ES-I3 (cell line): ENCODE measurements around the gene VASP.
A peak's percentile ranks its signal among the peaks of the same experiment; 100 is the strongest.
"Not testable (repeated sequence)": the region's sequence is repeated elsewhere in the genome, so short reads cannot be mapped to it uniquely, and the experiment has no call there.

Experiments used
- H3K36me3 ChIP-seq: 2 replicates; pipeline ENCODE4 v1.6.1; 2013; ENCODE audit warnings: mild to moderate bottlenecking, low read length, control low read depth, moderate library complexity; ENCODE audit not compliant: insufficient read depth
- H3K4me1 ChIP-seq: 2 replicates; pipeline ENCODE4 v1.6.1; 2013; ENCODE audit warnings: mild to moderate bottlenecking, control low read depth, low read length; ENCODE audit not compliant: insufficient read depth
- H3K9ac ChIP-seq: 2 replicates; pipeline ENCODE4 v1.6.1; 2013; ENCODE audit warnings: low read depth, mild to moderate bottlenecking, low read length, moderate library complexity
- H3K9me3 ChIP-seq: 2 replicates; pipeline ENCODE4 v1.6.1; 2013; ENCODE audit warnings: mild to moderate bottlenecking, low read length, moderate library complexity; ENCODE audit not compliant: control insufficient read depth, insufficient read depth

VASP gene

GRCh38 chr19:45509692-45510015 lies 2.4 kb downstream of the VASP start:
- H3K9ac ChIP-seq = peak overlapping the region; percentile 32
- peaks cover 16% of the 10 kb centered on the region for H3K4me1 ChIP-seq
- H3K9me3 ChIP-seq = no peaks in the 10 kb centered on the region
- no peaks in the 10 kb centered on the region; the same call in 1 of the 2 replicates for H3K36me3 ChIP-seq

DNA sequence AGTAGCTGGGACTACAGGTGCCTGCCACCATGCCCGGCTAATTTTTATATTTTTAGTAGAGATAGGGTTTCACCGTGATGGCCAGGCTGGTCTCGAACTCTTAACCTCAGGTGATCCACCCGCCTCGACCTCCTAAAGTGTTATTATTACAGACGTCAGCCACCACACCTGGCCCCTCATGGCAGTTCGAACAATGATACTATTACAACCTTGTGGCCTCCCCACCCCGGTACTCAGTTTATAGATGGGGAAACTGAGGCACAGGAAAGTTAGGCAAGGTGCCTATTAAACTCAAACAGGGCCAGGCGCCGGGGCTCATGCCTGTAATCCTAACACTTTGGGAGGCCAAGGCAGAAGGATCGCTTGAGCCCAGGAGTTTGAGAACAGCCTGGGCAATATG lies 3.1 kb downstream of the VASP start:
- H3K9ac ChIP-seq, H3K36me3 ChIP-seq, H3K9me3 ChIP-seq: not testable (repeated sequence)
- H3K4me1 ChIP-seq = peaks cover 13% of the 10 kb centered on the region

- Histone ChIP-seq H3K36me3 (no peaks in the 10 kb centered on the region; the same call in 1 of the 2 replicates), H3K9ac (no peak overlapping the region), H3K9me3 (no peaks in the 10 kb centered on the region), H3K4me1 (peaks cover 8% of the 10 kb centered on the region; the same call in 1 of the 2 replicates)
Observed at GRCh38 chr19:45511074-45511473, 3.8 kb downstream of the VASP start.

- Histone ChIP-seq H3K9me3 (no peaks in the 10 kb centered on the region), H3K4me1 (peaks cover 7% of the 10 kb centered on the region; the same call in 1 of the 2 replicates), H3K9ac (no peak overlapping the region), H3K36me3 (peaks cover 2% of the 10 kb centered on the region)
Observed at GRCh38 chr19:45512881-45513483, 5.7 kb downstream of the VASP start.

- no peaks in the 10 kb centered on the region for H3K9me3 ChIP-seq
- peaks cover 5% of the 10 kb centered on the region for H3K36me3 ChIP-seq
- no peak overlapping the region for H3K9ac ChIP-seq
- peaks cover 6% of the 10 kb centered on the region; the same call in 1 of the 2 replicates for H3K4me1 ChIP-seq
Observed at GRCh38 chr19:45514376-45515051, 7.2 kb downstream of the VASP start.

DNA sequence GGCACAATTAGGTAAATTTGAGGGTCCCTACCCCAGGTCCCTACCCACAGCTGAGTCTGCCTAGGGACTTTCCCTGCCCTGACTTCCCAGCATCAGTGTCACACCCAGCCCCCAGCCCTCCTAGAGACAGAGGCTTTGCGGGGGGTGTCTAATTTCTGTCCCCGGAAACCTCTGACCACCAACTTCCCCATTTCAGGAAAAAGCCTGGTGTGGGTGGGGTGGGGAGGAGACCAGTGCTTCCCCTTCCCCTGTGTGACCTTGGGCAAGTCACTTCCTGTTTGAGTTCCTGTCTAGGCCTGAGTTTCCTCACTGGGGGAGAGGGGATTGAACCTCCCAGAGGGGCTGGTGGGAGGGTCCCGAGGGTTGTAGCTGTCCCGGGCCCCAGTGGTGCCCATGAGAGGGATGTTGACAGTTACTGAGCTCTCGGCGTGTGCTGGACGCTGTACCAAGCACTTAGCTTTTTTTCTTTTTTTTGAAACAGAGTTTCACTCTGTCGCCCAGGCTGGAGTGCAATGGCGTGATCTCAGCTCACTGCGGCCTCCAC lies 7.9 kb downstream of the VASP start:
- H3K36me3 ChIP-seq = peaks cover 7% of the 10 kb centered on the region
- no peaks in the 10 kb centered on the region for H3K9me3 ChIP-seq
- H3K9ac ChIP-seq = no peak overlapping the region
- H3K4me1 ChIP-seq = no peaks in the 10 kb centered on the region

DNA sequence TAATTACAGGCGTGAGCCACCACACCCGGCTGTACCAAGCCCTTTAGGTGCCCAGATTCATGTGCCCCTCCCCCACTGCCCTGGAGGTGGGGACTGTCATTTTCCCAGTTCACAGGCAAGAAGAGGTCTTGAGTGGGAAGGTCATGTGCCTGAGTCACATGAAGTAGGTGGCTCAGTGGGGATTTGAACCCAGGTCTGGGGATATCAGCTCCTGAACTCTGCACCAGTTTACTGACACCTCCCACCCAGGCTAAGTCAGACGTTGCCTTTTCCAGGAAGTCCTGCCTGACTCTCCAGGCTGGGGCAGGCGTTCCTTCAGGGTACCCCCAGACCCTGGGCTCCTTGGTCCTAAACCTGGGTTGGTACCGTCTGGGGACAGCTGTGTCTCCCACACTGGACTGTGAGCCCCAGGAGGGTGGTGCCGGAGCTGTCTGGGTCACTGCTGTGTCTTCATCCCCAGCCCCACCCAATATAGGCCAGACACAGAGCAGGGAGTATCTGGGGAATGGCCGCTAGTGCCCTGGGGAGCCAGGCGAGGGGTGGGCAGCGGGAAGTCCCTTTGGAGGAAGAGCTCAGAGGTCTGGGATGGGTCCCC lies 8.6 kb downstream of the VASP start:
- H3K36me3 ChIP-seq = peaks cover 10% of the 10 kb centered on the region
- no peak overlapping the region for H3K9ac ChIP-seq

DNA sequence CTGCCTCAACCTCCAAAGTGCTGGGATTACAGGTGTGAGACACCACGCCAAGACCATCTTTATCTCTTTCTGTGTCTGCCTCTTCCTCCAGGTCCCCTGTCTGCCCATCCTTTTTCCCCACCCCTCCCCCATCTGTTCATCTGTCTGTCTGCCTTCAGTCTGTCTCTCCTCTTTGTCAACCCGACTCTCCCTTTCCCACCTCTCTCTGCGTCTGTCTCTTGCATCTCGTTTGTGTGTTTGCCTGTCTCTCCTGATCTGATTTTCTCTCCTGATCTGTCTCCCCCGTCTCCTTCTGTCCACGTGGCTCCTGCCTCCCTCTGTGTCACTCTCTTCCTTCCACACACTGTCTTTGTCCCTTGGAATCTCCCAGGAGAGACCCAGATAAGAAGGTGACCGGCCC lies 10.0 kb downstream of the VASP start:
- Histone ChIP-seq H3K4me1 (no peaks in the 10 kb centered on the region; the same call in 1 of the 2 replicates), H3K36me3 (peaks cover 10% of the 10 kb centered on the region), H3K9me3 (no peaks in the 10 kb centered on the region), H3K9ac (no peak overlapping the region)

More for the DNA sequence above, 8.6 kb downstream of the VASP start:
- Histone ChIP-seq H3K9me3 (no peaks in the 10 kb centered on the region), H3K4me1 (no peaks in the 10 kb centered on the region; the same call in 1 of the 2 replicates)

DNA sequence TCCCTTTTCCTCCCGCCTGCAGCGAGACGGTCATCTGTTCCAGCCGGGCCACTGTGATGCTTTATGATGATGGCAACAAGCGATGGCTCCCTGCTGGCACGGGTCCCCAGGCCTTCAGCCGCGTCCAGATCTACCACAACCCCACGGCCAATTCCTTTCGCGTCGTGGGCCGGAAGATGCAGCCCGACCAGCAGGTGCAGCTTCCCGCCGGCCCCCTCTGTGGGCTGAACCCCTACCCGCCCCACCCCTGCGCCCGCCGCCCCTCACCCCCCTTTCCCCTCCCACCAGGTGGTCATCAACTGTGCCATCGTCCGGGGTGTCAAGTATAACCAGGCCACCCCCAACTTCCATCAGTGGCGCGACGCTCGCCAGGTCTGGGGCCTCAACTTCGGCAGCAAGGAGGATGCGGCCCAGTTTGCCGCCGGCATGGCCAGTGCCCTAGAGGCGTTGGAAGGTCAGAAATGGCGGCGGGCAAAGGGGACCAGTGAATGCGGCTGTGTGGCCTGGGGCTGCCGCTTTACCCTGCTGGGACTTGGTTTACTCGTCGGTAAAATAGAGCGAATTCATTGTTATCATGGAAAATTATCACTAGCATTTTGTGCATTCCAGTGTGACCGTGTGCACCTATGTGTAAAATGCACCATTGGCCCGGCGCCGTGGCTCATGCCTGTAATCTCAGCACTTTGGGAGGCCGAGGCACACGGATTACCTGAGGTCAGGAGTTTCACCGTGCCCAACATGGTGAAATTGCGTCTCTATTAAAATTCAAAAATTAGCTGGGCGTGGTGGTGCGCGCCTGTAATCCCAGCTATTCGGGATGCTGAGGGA lies 10.6 kb downstream of the VASP start:
- H3K9me3 ChIP-seq = no peaks in the 10 kb centered on the region
- peaks cover 10% of the 10 kb centered on the region for H3K36me3 ChIP-seq
- H3K9ac ChIP-seq = no peak overlapping the region
- no peaks in the 10 kb centered on the region; the same call in 1 of the 2 replicates for H3K4me1 ChIP-seq

- no peaks in the 10 kb centered on the region; the same call in 1 of the 2 replicates for H3K4me1 ChIP-seq
- H3K9me3 ChIP-seq = no peaks in the 10 kb centered on the region
- no peak overlapping the region for H3K9ac ChIP-seq
- H3K36me3 ChIP-seq = peaks cover 10% of the 10 kb centered on the region
Observed at GRCh38 chr19:45518469-45518826, 11.2 kb downstream of the VASP start.

DNA sequence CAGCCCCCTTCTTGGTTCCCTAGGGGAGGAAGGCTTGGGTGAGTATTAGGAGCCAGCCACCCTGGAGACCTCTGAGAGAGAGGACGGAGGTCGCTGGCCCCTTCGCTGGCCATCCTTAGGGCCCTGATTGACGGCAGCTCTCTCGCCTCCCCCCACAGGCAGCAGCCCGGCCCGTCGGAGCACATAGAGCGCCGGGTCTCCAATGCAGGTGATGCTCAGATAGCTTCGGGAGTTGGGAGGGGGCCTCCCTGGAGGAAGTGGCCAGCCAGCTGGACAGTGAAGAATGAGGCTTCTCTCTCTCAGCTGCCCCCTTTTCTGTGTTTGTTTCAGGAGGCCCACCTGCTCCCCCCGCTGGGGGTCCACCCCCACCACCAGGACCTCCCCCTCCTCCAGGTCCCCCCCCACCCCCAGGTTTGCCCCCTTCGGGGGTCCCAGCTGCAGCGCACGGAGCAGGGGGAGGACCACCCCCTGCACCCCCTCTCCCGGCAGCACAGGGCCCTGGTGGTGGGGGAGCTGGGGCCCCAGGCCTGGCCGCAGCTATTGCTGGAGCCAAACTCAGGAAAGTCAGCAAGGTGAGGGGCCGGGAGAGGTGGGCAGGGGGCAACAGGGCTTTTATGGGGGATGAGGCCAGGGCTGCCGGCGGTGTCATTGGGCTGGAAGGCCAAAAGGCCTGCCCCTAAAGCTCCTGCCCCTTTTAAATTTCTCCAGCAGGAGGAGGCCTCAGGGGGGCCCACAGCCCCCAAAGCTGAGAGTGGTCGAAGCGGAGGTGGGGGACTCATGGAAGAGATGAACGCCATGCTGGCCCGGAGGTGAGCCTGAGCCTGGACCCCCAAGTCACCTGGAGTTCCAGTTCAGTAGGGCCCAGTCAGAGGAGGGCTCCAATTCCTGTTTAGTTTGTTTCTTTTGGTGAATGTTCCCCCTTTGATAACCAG lies 15.0 kb downstream of the VASP start:
- Histone ChIP-seq H3K9ac (no peak overlapping the region), H3K4me1 (no peaks in the 10 kb centered on the region; the same call in 1 of the 2 replicates)

GRCh38 chr19:45523642-45524256 lies 16.5 kb downstream of the VASP start:
- Histone ChIP-seq H3K36me3 (peaks cover 20% of the 10 kb centered on the region), H3K9me3 (no peaks in the 10 kb centered on the region), H3K4me1 (peaks cover 6% of the 10 kb centered on the region; the same call in 1 of the 2 replicates), H3K9ac (no peak overlapping the region)

More for the DNA sequence above, 15.0 kb downstream of the VASP start:
- peaks cover 25% of the 10 kb centered on the region for H3K36me3 ChIP-seq
- H3K9me3 ChIP-seq = no peaks in the 10 kb centered on the region

DNA sequence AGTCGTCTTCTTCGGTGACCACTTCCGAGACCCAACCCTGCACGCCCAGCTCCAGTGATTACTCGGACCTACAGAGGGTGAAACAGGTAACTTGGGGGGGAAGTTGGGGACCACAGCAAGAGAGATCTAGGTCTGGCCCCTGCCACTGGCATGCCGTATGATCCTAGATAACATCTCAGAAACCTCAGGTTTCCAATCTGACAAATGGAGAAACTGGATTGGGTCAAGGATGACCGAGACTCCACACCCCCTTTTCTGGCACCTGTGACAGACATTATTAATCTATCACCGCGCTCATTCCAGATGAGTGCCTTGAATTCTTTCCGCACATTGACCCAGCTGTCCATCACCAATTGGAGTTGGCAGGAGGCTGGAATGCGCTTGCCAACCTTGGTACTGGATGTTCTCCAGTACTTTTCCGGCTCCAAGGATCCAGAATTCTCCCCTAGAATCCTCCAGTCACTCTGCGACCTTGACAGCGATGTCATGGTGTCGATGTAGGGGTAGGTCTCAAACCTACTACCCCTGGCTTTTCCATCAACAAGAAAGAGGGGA lies 17.4 kb downstream of the VASP start:
- H3K4me1 ChIP-seq = peaks cover 6% of the 10 kb centered on the region; the same call in 1 of the 2 replicates
- peaks cover 20% of the 10 kb centered on the region for H3K36me3 ChIP-seq
- no peak overlapping the region for H3K9ac ChIP-seq
- no peaks in the 10 kb centered on the region for H3K9me3 ChIP-seq
